A172 (cell line): Measurements from ENCODE around the gene HSPE1. TPM values are rescaled to one million over a fixed set of nuclear protein-coding genes. Genes with fewer than 3 reads are reported as not detected.
"Not testable (repeated sequence)": the region's sequence is repeated elsewhere in the genome, so short reads cannot be mapped to it uniquely, and the experiment has no call there.

Source experiments
- DNase-seq: peaks from one replicate; pipeline ENCODE4 v3.0.0-alpha.2; 2015; ENCODE audit warnings: low spot score
- total RNA-seq: library from RNA; depleted of rRNA; stranded (reverse); fragments of >200 nt; shearing (Covaris generic); gene quantifications from 2 replicates; pipeline ENCODE4 v1.2.3, GENCODE V29; 2014; rRNA removed

HSPE1 gene
- total RNA-seq = 375 and 548 TPM in 2 replicates

GRCh38 chr2:197499594-197500502, at the start of gene HSPE1, which contains the start of gene HSPD1:
Gene HSPE1, plus strand, starts transcription at chr2:197500379. Its CDS starts 58 bp downstream, at chr2:197500437.
Gene HSPD1, minus strand, starts transcription at chr2:197499840. Its CDS starts 992 bp downstream, at chr2:197498848.
- DNase-seq = peak; percentile 99

- DNase-seq = no peak
These were observed 49.7 kb upstream of the HSPE1 start for GRCh38 chr2:197450465-197450864.

GRCh38 chr2:197450935-197451358, 49.2 kb upstream of the HSPE1 start:
- not testable (repeated sequence) for DNase-seq

GRCh38 chr2:197452754-197453122, 47.4 kb upstream of the HSPE1 start:
- no peak for DNase-seq

- DNase-seq = peak; percentile 100
These were observed 46.9 kb upstream of the HSPE1 start, which contains the start of gene COQ10B for GRCh38 chr2:197453123-197453913. Gene COQ10B, plus strand, starts transcription at chr2:197453552. Its CDS starts 9 bp downstream, at chr2:197453561.

DNA sequence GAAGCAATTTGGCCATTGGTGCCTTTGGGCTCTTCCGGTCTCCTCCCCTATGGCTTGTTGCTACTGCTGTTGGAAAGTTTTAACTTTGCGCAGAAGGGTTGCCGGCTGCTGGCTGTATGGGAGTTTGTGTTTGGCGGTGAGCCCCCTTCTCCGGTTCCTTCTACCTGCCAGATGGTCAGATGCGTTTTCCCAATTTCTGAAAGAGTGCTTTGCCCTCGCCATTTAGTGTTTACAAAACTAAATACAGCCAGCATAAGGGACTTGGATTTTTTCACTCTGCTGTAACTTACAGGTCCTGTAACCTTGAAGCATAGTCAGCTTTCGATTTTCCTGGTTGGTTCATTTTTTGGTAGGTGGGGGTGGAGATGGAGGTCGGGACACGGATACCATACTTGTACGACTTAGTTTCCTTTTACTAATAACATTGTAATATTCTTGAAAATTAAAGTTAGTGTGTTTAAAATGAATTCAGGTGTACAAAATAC, 46.2 kb upstream of the HSPE1 start:
- DNase-seq = peak; percentile 94

DNA sequence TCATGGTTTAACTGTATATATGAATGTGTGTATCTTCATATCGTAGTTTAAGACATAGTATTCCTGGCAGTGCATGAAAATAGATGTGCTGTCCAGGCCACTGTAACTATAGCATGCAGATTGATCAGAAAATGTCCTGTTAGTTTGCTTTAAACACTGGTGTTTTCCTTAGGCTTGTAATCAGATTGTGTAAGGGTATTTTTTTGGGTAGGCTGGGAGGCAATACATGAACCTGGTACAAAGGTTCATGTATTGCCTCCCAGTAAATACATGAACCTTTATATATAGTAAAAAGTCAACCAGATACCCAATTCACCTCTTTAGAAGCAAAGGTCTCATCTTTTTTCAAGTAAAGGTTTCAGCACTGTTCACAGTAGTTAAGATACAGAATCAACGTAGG, 45.3 kb upstream of the HSPE1 start:
- DNase-seq = no peak

DNA sequence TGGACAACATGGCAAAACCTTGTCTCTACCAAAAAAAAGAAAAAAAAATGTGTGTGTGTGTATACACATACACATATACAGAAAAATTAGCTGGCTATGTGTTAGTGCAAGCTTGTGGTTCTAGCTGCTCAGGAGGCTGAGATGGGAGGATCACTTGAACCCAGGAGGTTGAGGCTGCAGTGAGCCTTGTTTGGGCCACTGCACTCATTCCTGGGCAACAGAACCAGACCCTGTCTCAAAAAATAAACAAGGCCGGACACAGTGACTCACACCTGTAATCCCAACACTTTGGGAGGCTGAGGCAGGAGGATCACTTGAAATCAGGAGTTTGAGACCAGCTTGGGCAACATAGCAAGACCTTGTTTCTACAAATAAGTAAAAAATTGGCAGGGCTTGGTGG, 44.8 kb upstream of the HSPE1 start:
- no peak for DNase-seq

- no peak for DNase-seq
These were observed 39.5 kb upstream of the HSPE1 start for GRCh38 chr2:197460649-197461048.

DNA sequence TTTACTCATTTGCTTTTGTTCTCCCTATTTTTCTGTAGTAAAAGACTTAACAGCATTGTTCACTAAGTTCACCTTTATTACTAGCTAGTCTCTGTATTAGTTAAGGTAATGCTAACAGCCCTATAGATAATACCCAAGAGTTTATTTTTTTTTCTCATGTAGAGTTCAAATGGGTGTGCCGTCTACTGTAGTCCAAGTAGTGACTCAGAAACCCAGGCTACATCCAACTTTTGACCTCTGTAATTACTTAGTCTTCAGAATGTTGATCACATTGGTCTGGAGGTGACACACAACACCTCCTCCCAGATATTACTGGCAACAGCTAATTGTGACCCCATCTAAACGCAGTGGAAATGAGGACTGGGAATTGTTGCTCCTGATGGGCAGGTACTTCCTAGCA, 39.1 kb upstream of the HSPE1 start:
- DNase-seq = peak; percentile 62

GRCh38 chr2:197464175-197464574, 36.0 kb upstream of the HSPE1 start:
- no peak for DNase-seq

GRCh38 chr2:197472166-197472565, 28.0 kb upstream of the HSPE1 start:
- no peak for DNase-seq

- no peak for DNase-seq
These were observed 22.4 kb upstream of the HSPE1 start for GRCh38 chr2:197477797-197478196.

- DNase-seq = no peak
These were observed 19.8 kb upstream of the HSPE1 start for GRCh38 chr2:197480165-197481036.

DNA sequence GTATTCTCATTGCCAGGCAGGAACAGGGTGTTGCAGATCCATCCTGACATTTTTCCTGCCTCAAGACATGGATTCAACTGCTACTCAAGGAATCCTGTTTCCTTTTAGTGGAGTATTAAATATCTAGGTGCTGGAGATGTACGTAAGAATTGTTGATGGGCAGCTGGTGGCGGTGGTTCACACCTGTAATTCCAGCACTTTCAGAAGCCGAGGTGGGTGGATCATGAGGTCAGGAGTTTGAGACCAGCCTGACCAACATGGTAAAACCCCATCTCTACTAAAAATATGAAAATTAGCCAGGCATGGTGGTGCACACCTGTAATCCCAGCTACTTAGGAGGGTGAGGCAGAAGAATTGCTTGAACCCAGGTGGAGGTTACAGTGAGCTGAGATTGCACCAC, 15.9 kb upstream of the HSPE1 start:
- DNase-seq = not testable (repeated sequence)

- no peak for DNase-seq
These were observed 14.0 kb upstream of the HSPE1 start for GRCh38 chr2:197486175-197486574.

DNA sequence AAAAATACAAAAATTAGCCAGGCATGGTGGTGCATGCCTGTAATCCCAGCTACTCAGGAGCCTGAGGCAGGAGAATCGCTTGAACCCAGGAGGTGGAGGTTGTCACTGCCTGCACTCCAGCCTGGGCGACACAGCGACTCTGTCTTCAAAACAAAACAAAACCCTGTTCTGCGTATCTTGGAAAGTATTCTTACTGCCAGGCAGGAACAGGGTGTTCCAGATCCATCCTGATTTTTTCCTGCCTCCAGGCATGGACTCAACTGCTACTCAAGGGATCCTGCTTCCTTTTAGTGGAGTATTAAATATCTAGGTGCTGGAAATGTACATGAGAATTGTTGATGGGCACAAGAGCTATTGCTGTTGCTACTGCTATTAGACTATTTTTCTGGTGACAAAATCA, 12.8 kb upstream of the HSPE1 start:
- no peak for DNase-seq

DNA sequence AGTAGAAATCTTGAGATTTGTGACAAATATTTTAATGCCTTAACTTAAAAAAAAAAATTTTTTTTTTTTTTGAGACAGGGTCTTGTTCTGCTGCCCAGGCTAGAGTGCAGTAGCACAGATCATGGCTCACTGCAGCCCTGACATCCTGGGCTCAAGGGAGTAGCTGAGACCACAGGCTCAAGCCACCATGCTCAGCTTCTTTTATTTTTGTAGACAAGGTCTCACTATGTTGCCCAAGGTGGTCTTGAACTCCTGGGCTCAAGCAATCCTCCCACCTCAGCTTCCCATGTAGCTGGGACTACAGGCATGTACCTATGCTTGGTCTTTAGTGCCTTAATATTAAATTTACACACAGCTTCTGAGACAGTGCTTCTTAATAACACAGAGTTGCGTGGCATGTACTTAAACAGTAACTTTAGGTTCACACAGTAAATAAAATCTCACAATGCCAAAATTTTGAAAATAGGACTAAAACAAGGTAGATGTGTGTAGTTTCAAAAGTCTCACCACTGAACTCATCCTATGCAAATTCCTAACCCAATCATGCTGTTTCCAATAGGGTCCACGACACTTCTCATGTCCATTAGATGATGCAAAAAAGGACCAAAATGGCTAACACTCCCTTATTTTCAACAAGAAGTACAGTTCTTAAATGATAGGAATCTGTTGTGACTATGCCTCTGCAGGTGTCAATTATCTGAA, 4.6 kb upstream of the HSPE1 start:
- no peak for DNase-seq

GRCh38 chr2:197496695-197497094, 3.5 kb upstream of the HSPE1 start:
- DNase-seq = no peak

DNA sequence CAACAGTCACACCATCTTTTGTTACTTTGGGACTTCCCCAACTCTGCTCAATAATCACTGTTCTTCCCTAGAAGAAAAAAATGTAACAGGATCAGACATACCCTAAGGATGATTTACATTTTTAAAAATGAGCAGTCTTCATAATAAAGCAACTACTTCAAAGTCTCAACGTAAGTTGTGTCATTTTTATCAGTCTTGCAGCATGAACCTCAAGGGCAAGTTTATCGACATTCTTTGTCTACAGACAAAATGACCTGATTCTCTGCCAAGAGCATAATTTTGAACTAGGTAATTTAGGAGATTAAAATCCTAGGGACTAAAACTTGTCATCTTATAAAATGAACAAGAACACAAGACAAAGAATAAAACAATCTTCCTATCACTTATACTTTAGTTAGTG, 2.9 kb upstream of the HSPE1 start:
- no peak for DNase-seq
